Mesenchymal stem cell (in vitro differentiated cells and primary cell): ENCODE measurements around the gene RALGAPA2.
A peak's percentile ranks its signal among the peaks of the same experiment; 100 is the strongest.

Experiments used
- DNase-seq: peaks from one replicate; pipeline ENCODE4 v3.0.0-alpha.2; 2013
- H2AFZ ChIP-seq: one replicate; pipeline ENCODE4 v1.6.1; 2013; ENCODE audit warnings: low read depth, mild to moderate bottlenecking, control low read depth, inconsistent platforms, low read length, moderate library complexity
- H2AK5ac ChIP-seq: 2 replicates; pipeline ENCODE4 v1.6.1; 2013; ENCODE audit warnings: low read length, moderate library complexity, mild to moderate bottlenecking, inconsistent platforms; ENCODE audit not compliant: severe bottlenecking
- H2BK120ac ChIP-seq: one replicate; pipeline ENCODE4 v1.6.1; 2013; ENCODE audit warnings: low read depth, mild to moderate bottlenecking, inconsistent platforms, low read length, moderate library complexity
- H2BK12ac ChIP-seq, 2 experiments: one replicate each; pipeline ENCODE4 v1.6.1; 2013; ENCODE audit warnings: inconsistent platforms in 2 of 2, low read length in 2 of 2, mild to moderate bottlenecking in 2 of 2, moderate library complexity in 2 of 2, control low read depth in 1 of 2
- H2BK15ac ChIP-seq: one replicate; pipeline ENCODE4 v1.6.1; 2013; ENCODE audit warnings: mild to moderate bottlenecking, low read depth, inconsistent platforms; ENCODE audit not compliant: poor library complexity, severe bottlenecking
- H2BK5ac ChIP-seq: 2 replicates; pipeline ENCODE4 v1.6.1; 2013; ENCODE audit warnings: low read depth, mild to moderate bottlenecking, low read length, control low read depth, inconsistent platforms; ENCODE audit not compliant: poor library complexity, severe bottlenecking
- H3K14ac ChIP-seq, 2 experiments: one replicate each; pipeline ENCODE4 v1.6.1; 2013; ENCODE audit warnings: inconsistent platforms in 2 of 2, low read length in 2 of 2, control low read depth in 1 of 2, mild to moderate bottlenecking in 1 of 2, moderate library complexity in 1 of 2
- H3K18ac ChIP-seq, 2 experiments: one replicate each; pipeline ENCODE4 v1.6.1; 2013; ENCODE audit warnings: inconsistent platforms in 2 of 2, low read length in 2 of 2, control low read depth in 1 of 2, low read depth in 1 of 2, mild to moderate bottlenecking in 1 of 2
- H3K23ac ChIP-seq, 2 experiments: one replicate each; pipeline ENCODE4 v1.6.1; 2013; ENCODE audit warnings: inconsistent platforms in 2 of 2, low read length in 2 of 2, mild to moderate bottlenecking in 2 of 2, moderate library complexity in 2 of 2, control low read depth in 1 of 2
- H3K27ac ChIP-seq: 2 replicates; pipeline ENCODE4 v1.5.1; 2013; ENCODE audit warnings: mild to moderate bottlenecking, moderate library complexity, low read length, control low read depth, inconsistent platforms; ENCODE audit not compliant: poor library complexity, severe bottlenecking
- H3K27me3 ChIP-seq, 2 experiments: 2 replicates each; pipeline versions ENCODE4 v1.6.1 to v1.7.0; 2013; ENCODE audit warnings: low read length in 2 of 2, mild to moderate bottlenecking in 2 of 2, moderate library complexity in 2 of 2, control low read depth in 1 of 2, inconsistent platforms in 1 of 2; ENCODE audit not compliant: control insufficient read depth in 1 of 2, insufficient read depth in 1 of 2
- H3K36me3 ChIP-seq, 2 experiments: 2 replicates each; pipeline versions ENCODE4 v1.6.1 to v1.7.0; 2013; ENCODE audit warnings: low read length in 2 of 2, control low read depth in 1 of 2, inconsistent platforms in 1 of 2, low read depth in 1 of 2, mild to moderate bottlenecking in 1 of 2; ENCODE audit not compliant: insufficient read depth in 2 of 2, control insufficient read depth in 1 of 2
- H3K4ac ChIP-seq, 2 experiments: one replicate each; pipeline ENCODE4 v1.6.1; 2013; ENCODE audit warnings: inconsistent platforms in 2 of 2, low read length in 2 of 2, mild to moderate bottlenecking in 2 of 2, moderate library complexity in 2 of 2, control low read depth in 1 of 2, low read depth in 1 of 2
- H3K4me1 ChIP-seq: 2 replicates; pipeline ENCODE4 v1.6.1; 2013; ENCODE audit warnings: low read depth, low read length, control low read depth; ENCODE audit not compliant: control insufficient read depth, insufficient read depth
- H3K4me2 ChIP-seq: 2 replicates; pipeline ENCODE4 v1.6.1; 2013; ENCODE audit warnings: low read length, mild to moderate bottlenecking, inconsistent platforms; ENCODE audit not compliant: poor library complexity, severe bottlenecking
- H3K4me3 ChIP-seq, 2 experiments: 2 replicates each; pipeline versions ENCODE4 v1.5.1 to v1.7.0; 2013; ENCODE audit warnings: low read length in 2 of 2, mild to moderate bottlenecking in 2 of 2, control low read depth in 1 of 2, low read depth in 1 of 2; ENCODE audit not compliant: insufficient read depth in 1 of 2
- H3K79me1 ChIP-seq: replicated peaks from 2 replicates; pipeline ENCODE4 v1.6.1; 2013; ENCODE audit warnings: mild to moderate bottlenecking, control low read depth, low read length, inconsistent platforms; ENCODE audit not compliant: poor library complexity, severe bottlenecking
- H3K9ac ChIP-seq: 2 replicates; pipeline ENCODE4 v1.7.0; 2013; ENCODE audit warnings: mild to moderate bottlenecking, low read length, moderate library complexity
- H3K9me3 ChIP-seq: 2 replicates; pipeline ENCODE4 v1.7.0; 2013; ENCODE audit warnings: mild to moderate bottlenecking, low read length; ENCODE audit not compliant: control insufficient read depth
- H4K8ac ChIP-seq: one replicate; pipeline ENCODE4 v1.6.1; 2013; ENCODE audit warnings: inconsistent platforms, mild to moderate bottlenecking, low read length, moderate library complexity
- H4K91ac ChIP-seq: one replicate; pipeline ENCODE4 v1.6.1; 2013; ENCODE audit warnings: mild to moderate bottlenecking, low read length, inconsistent platforms
- WGBS: methylation state at CpG from one replicate; pipeline ENCODE4 v1.1.7; 2013; ENCODE audit warnings: mixed read lengths; 5-methylcytosine and 5-hydroxymethylcytosine counted together

The RALGAPA2 gene

GRCh38 chr20:20732641-20733040 is 20.2 kb upstream of the RALGAPA2 start:
- no peaks in the 10 kb centered on the region for H3K36me3 ChIP-seq
- no peak overlapping the region for H2BK12ac ChIP-seq
- WGBS = 86% methylated on average over 4 of the region's 4 CpGs
- H3K27ac ChIP-seq = no peak overlapping the region
- no peak overlapping the region for H3K4me2 ChIP-seq
- DNase-seq = no peak
- no peak overlapping the region for H2AK5ac ChIP-seq
- no peaks in the 10 kb centered on the region for H3K4me1 ChIP-seq
- no peak overlapping the region for H3K9ac ChIP-seq
- no peak overlapping the region for H2BK5ac ChIP-seq
- no peak overlapping the region for H2AFZ ChIP-seq
- no peak overlapping the region for H3K23ac ChIP-seq
- H3K4ac ChIP-seq = no peak overlapping the region
- H3K27me3 ChIP-seq = peaks cover 4 to 6% of the 10 kb centered on the region in 2 experiments
- H2BK15ac ChIP-seq = no peak overlapping the region
- no peaks in the 10 kb centered on the region for H3K79me1 ChIP-seq
- no peak overlapping the region for H3K4me3 ChIP-seq
- no peak overlapping the region for H3K18ac ChIP-seq
- H2BK120ac ChIP-seq = no peak overlapping the region
- H3K14ac ChIP-seq = no peak overlapping the region
- no peak overlapping the region for H4K8ac ChIP-seq
- no peak overlapping the region for H4K91ac ChIP-seq
- no peaks in the 10 kb centered on the region for H3K9me3 ChIP-seq

- H4K91ac ChIP-seq = no peak overlapping the region
- H2AFZ ChIP-seq = no peak overlapping the region
- no peak overlapping the region for H2BK12ac ChIP-seq
- peak overlapping the region; percentile 32 for H3K9ac ChIP-seq
- no peak overlapping the region for H4K8ac ChIP-seq
- no peak overlapping the region for H3K4me3 ChIP-seq
- H3K36me3 ChIP-seq = no peaks in the 10 kb centered on the region
- no peak overlapping the region for H2BK5ac ChIP-seq
- H2AK5ac ChIP-seq = no peak overlapping the region
- H3K79me1 ChIP-seq = no peaks in the 10 kb centered on the region
- no peak overlapping the region for H3K4me2 ChIP-seq
- no peak overlapping the region for H2BK15ac ChIP-seq
- no peak for DNase-seq
- H3K4me1 ChIP-seq = no peaks in the 10 kb centered on the region
- H3K14ac ChIP-seq = no peak overlapping the region
- no peak overlapping the region for H3K27ac ChIP-seq
- H3K4ac ChIP-seq = no peak overlapping the region
- H3K18ac ChIP-seq = no peak overlapping the region
- no peak overlapping the region for H3K23ac ChIP-seq
- H2BK120ac ChIP-seq = no peak overlapping the region
- H3K9me3 ChIP-seq = no peaks in the 10 kb centered on the region
- peaks cover 2% of the 10 kb centered on the region in 2 experiments for H3K27me3 ChIP-seq
- no CpG with 5 or more reads among the region's 2 CpGs for WGBS
These were observed 19.5 kb upstream of the RALGAPA2 start for GRCh38 chr20:20731945-20732296.

- H3K27ac ChIP-seq = no peak overlapping the region
- H3K18ac ChIP-seq = no peak overlapping the region
- H2BK12ac ChIP-seq = no peak overlapping the region
- H3K4me2 ChIP-seq = no peak overlapping the region
- H4K8ac ChIP-seq = no peak overlapping the region
- H3K23ac ChIP-seq = no peak overlapping the region
- H3K27me3 ChIP-seq = peaks cover 0 to 2% of the 10 kb centered on the region in 2 experiments
- H3K9me3 ChIP-seq = no peaks in the 10 kb centered on the region
- no peak overlapping the region for H3K4ac ChIP-seq
- H2AK5ac ChIP-seq = no peak overlapping the region
- WGBS = 84% methylated on average over 11 of the region's 11 CpGs
- H4K91ac ChIP-seq = no peak overlapping the region
- H3K4me1 ChIP-seq = no peaks in the 10 kb centered on the region
- no peaks in the 10 kb centered on the region for H3K79me1 ChIP-seq
- no peak overlapping the region for H2BK5ac ChIP-seq
- no peak overlapping the region for H2BK120ac ChIP-seq
- no peak overlapping the region for H3K14ac ChIP-seq
- H2BK15ac ChIP-seq = no peak overlapping the region
- H2AFZ ChIP-seq = no peak overlapping the region
- H3K9ac ChIP-seq = peak overlapping the region; percentile 32
- H3K4me3 ChIP-seq = no peak overlapping the region
- H3K36me3 ChIP-seq = no peaks in the 10 kb centered on the region
- no peak for DNase-seq
These were observed 18.8 kb upstream of the RALGAPA2 start for GRCh38 chr20:20731000-20731944.

- Histone ChIP-seq H2BK5ac (no peak overlapping the region), H3K4ac (no peak overlapping the region), H3K27me3 (peaks cover 0 to 5% of the 10 kb centered on the region in 2 experiments), H3K18ac (no peak overlapping the region), H3K9me3 (no peaks in the 10 kb centered on the region), H4K91ac (no peak overlapping the region), H2BK15ac (no peak overlapping the region), H3K36me3 (no peaks in the 10 kb centered on the region), H2AK5ac (no peak overlapping the region), H3K27ac (no peak overlapping the region), H3K9ac (no peak overlapping the region), H3K14ac (no peak overlapping the region), H3K4me2 (no peak overlapping the region), H3K23ac (no peak overlapping the region), H2BK12ac (no peak overlapping the region), H3K4me1 (no peaks in the 10 kb centered on the region), H2BK120ac (no peak overlapping the region), H3K79me1 (no peaks in the 10 kb centered on the region), H4K8ac (no peak overlapping the region), H2AFZ (no peak overlapping the region), H3K4me3 (no peak overlapping the region)
- 82% methylated on average over 1 of the region's 3 CpGs for WGBS
- DNase-seq = no peak
These were observed 17.1 kb upstream of the RALGAPA2 start for GRCh38 chr20:20729563-20729962.
